ENCODE data around the gene LYPD8. TPM values are rescaled to one million over a fixed set of nuclear protein-coding genes. Genes with fewer than 3 reads are reported as not detected.

Gene LYPD8
- total and polyA plus RNA-seq, 2 of the 8 experiments (the other 6 are each of a cell fraction or from before 2014, with no cell fraction given): not detected

DNA sequence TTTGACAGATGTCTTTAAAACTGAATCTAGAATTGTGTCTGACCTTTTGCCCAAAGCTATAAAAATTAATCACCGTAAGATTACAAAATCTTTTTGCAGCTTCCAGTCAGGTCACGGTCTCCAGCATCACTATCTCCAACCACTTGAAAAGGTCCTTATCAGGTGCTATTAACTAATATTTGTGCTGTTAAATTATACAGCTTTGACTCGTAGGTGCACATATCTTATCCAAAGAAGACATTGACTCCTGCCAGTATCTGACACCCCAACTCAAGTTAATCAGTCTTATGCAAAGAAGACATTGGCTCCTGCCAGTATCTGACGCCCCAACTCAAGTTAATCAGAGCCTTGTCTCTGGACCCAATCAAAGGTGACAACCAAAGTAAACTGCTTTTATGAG lies 19.9 kb upstream of the LYPD8 start:
- no peak overlapping the region for H2AK5ac ChIP-seq (ENCODE audit: low read depth, low read length)
- no peaks in the 10 kb centered on the region for H4K20me1 ChIP-seq (replicated peaks in 1 of 2; ENCODE audit: control insufficient read depth in 1 of 2, insufficient read depth in 2 of 2, low read length in 2 of 2)
- H3K23me2 ChIP-seq (ENCODE audit: low read depth, low read length): no peaks in the 10 kb centered on the region
- no peak overlapping the region for H3K18ac ChIP-seq (ENCODE audit: extremely low read depth, low read length)
- no peak overlapping the region for H4K5ac ChIP-seq (ENCODE audit: insufficient read length, low read depth, low read length)
- no peaks in the 10 kb centered on the region for H3K36me3 ChIP-seq (ENCODE audit: control insufficient read depth in 2 of 4, insufficient read depth in 4 of 4, low read length in 3 of 4)
- H2BK5ac ChIP-seq (ENCODE audit: low read depth, low read length): no peak overlapping the region
- H3K14ac ChIP-seq (ENCODE audit: insufficient read length): no peak overlapping the region
- no peak overlapping the region for H3K4me2 ChIP-seq (ENCODE audit: insufficient read depth in 1 of 2, low read depth in 2 of 2, low read length in 2 of 2)
- no peaks in the 10 kb centered on the region for H3K79me1 ChIP-seq (ENCODE audit: low read depth, low read length)
- no peak overlapping the region for H3K9ac ChIP-seq (replicated peaks in 1 of 4; ENCODE audit: extremely low read depth in 1 of 4, low read depth in 3 of 4, low read length in 3 of 4)
- WGBS, 2 experiments (ENCODE audit: extremely low coverage in 1 of 2, insufficient coverage in 1 of 2, insufficient read length in 1 of 2, insufficient replicate concordance in 2 of 2, low coverage in 1 of 2, low lambda C conversion rate in 2 of 2, missing lambda C conversion rate in 1 of 2): 80% methylated on average over 4 of the region's 4 CpGs; no CpG with 5 or more reads in 1 of the 2 experiments
- no peak overlapping the region for H3K56ac ChIP-seq (replicated peaks; ENCODE audit: insufficient read length, low read depth, low read length)
- H3K79me2 ChIP-seq (ENCODE audit: control insufficient read depth in 1 of 2, insufficient read depth in 2 of 2, low read length in 2 of 2): no peaks in the 10 kb centered on the region
- H3K23ac ChIP-seq (ENCODE audit: insufficient read length): no peak overlapping the region
- H3K4ac ChIP-seq (replicated peaks; ENCODE audit: insufficient read length, low read depth, low read length): no peak overlapping the region
- no peak overlapping the region for H3K27ac ChIP-seq (ENCODE audit: low read depth, low read length)
- DNase-seq (ENCODE audit: low read depth in 1 of 2, low spot score in 2 of 2): no peak
- H2BK15ac ChIP-seq (ENCODE audit: low read length): no peak overlapping the region
- peaks cover 70 to 74% of the 10 kb centered on the region in 2 experiments for H3K9me3 ChIP-seq (ENCODE audit: insufficient read depth in 2 of 2, low read depth in 1 of 2, low read length in 1 of 2)
- POLR2A ChIA-PET (ENCODE audit: partially characterized antibody): no interaction called here
- H2BK120ac ChIP-seq (replicated peaks; ENCODE audit: low read depth, low read length): no peak overlapping the region
- no peak overlapping the region for H2BK12ac ChIP-seq (ENCODE audit: low read depth, low read length)
- CTCF ChIA-PET (ENCODE audit: partially characterized antibody): no interaction called here
- TF ChIP-seq HDAC2 (IDR thresholded peaks at IDR 0.05; ENCODE audit: borderline replicate concordance in 1 of 2, low read depth in 2 of 2, low read length in 2 of 2) (no peak), EZH2 (IDR thresholded peaks at IDR 0.05; ENCODE audit: low read depth, low read length, severe bottlenecking) (no peak), CHD2 (IDR thresholded peaks at IDR 0.05; ENCODE audit: low read length) (no peak), SAP30 (IDR thresholded peaks at IDR 0.05; ENCODE audit: insufficient read depth, insufficient replicate concordance, low read length) (no peak), POLR2A (IDR thresholded peaks at IDR 0.05; ENCODE audit: control extremely low read depth in 1 of 2, low read depth in 2 of 2, low read length in 2 of 2) (no peak)
- no peak overlapping the region for H4K8ac ChIP-seq (ENCODE audit: extremely low read depth, insufficient read depth, low read length)
- H2AFZ ChIP-seq (ENCODE audit: low read length): no peak overlapping the region
- H3K4me1 ChIP-seq (replicated peaks in 1 of 4; ENCODE audit: control insufficient read depth in 3 of 4, insufficient read depth in 4 of 4, low read length in 3 of 4): no peaks in the 10 kb centered on the region
- FAIRE-seq: no peak
- H2BK20ac ChIP-seq (ENCODE audit: low read length): no peak overlapping the region
- H3K4me3 ChIP-seq (ENCODE audit: extremely low read depth in 1 of 4, insufficient read depth in 2 of 4, low read depth in 3 of 4, low read length in 4 of 4): no peak overlapping the region
- no peaks in the 10 kb centered on the region for H3K27me3 ChIP-seq (replicated peaks in 1 of 4; ENCODE audit: control insufficient read depth in 3 of 4, extremely low read depth in 1 of 4, insufficient read depth in 3 of 4, low read length in 3 of 4)
- no peak overlapping the region for H4K91ac ChIP-seq (replicated peaks; ENCODE audit: insufficient read length, low read length)

Data from H1 (cell line).